ENCODE results near the gene SYT3.

Gene SYT3

GRCh38 chr19:50667759-50668231 is 28.1 kb upstream of the SYT3 start:
- no peak for DNase-seq (ENCODE audit: low read depth, low spot score)
- H3K27me3 ChIP-seq (ENCODE audit: insufficient read depth, insufficient read length), result peaks cover 20% of the 10 kb centered on the region
- H3K9ac ChIP-seq (ENCODE audit: insufficient read length, low read depth), result peak overlapping the region; percentile 42
- H3K4me1 ChIP-seq (ENCODE audit: insufficient read depth, insufficient read length), result peaks cover 4% of the 10 kb centered on the region
- H3K9me3 ChIP-seq (ENCODE audit: insufficient read depth, low read length), result peaks cover 7% of the 10 kb centered on the region; the same call in 1 of the 2 replicates
- no peaks in the 10 kb centered on the region for H3K36me3 ChIP-seq (ENCODE audit: insufficient read depth, insufficient read length, low read length)
- no peak for TF ChIP-seq SUZ12 (IDR thresholded peaks at IDR 0.05; ENCODE audit: extremely low read depth, insufficient read depth, insufficient read length)
- TF ChIP-seq YY1 (IDR thresholded peaks at IDR 0.05; ENCODE audit: insufficient read depth, insufficient read length), result no peak
- no peak for TF ChIP-seq ZNF274 (IDR thresholded peaks at IDR 0.05; ENCODE audit: low read depth, low read length)
- peak overlapping the region; percentile 30 for H3K4me3 ChIP-seq (ENCODE audit: insufficient read length, low read depth)

- peaks cover 20% of the 10 kb centered on the region for H3K27me3 ChIP-seq (ENCODE audit: insufficient read depth, insufficient read length)
- TF ChIP-seq SUZ12 (IDR thresholded peaks at IDR 0.05; ENCODE audit: extremely low read depth, insufficient read depth, insufficient read length) (no peak), ZNF274 (IDR thresholded peaks at IDR 0.05; ENCODE audit: low read depth, low read length) (no peak), YY1 (IDR thresholded peaks at IDR 0.05; ENCODE audit: insufficient read depth, insufficient read length) (no peak)
Measured at GRCh38 chr19:50667177-50667758, 27.6 kb upstream of the SYT3 start.

GRCh38 chr19:50666346-50667176 is 26.9 kb upstream of the SYT3 start:
- Histone ChIP-seq H3K4me1 (ENCODE audit: insufficient read depth, insufficient read length) (peaks cover 6% of the 10 kb centered on the region), H3K9me3 (ENCODE audit: insufficient read depth, low read length) (peaks cover 7% of the 10 kb centered on the region; the same call in 1 of the 2 replicates), H3K4me3 (ENCODE audit: insufficient read length, low read depth) (no peak overlapping the region), H3K27me3 (ENCODE audit: insufficient read depth, insufficient read length) (peaks cover 20% of the 10 kb centered on the region), H3K36me3 (ENCODE audit: insufficient read depth, insufficient read length, low read length) (no peaks in the 10 kb centered on the region), H3K9ac (ENCODE audit: insufficient read length, low read depth) (no peak overlapping the region)
- DNase-seq (ENCODE audit: low read depth, low spot score), result no peak
- TF ChIP-seq SUZ12 (IDR thresholded peaks at IDR 0.05; ENCODE audit: extremely low read depth, insufficient read depth, insufficient read length) (no peak), YY1 (IDR thresholded peaks at IDR 0.05; ENCODE audit: insufficient read depth, insufficient read length) (no peak), ZNF274 (IDR thresholded peaks at IDR 0.05; ENCODE audit: low read depth, low read length) (no peak)

More at GRCh38 chr19:50667177-50667758, 27.6 kb upstream of the SYT3 start:
- Histone ChIP-seq H3K9me3 (ENCODE audit: insufficient read depth, low read length) (peaks cover 7% of the 10 kb centered on the region; the same call in 1 of the 2 replicates), H3K36me3 (ENCODE audit: insufficient read depth, insufficient read length, low read length) (no peaks in the 10 kb centered on the region), H3K4me3 (ENCODE audit: insufficient read length, low read depth) (no peak overlapping the region), H3K9ac (ENCODE audit: insufficient read length, low read depth) (no peak overlapping the region), H3K4me1 (ENCODE audit: insufficient read depth, insufficient read length) (peaks cover 5% of the 10 kb centered on the region)
- no peak for DNase-seq (ENCODE audit: low read depth, low spot score)

- Histone ChIP-seq H3K9ac (ENCODE audit: insufficient read length, low read depth) (no peak overlapping the region), H3K27me3 (ENCODE audit: insufficient read depth, insufficient read length) (peaks cover 20% of the 10 kb centered on the region), H3K4me1 (ENCODE audit: insufficient read depth, insufficient read length) (peaks cover 9% of the 10 kb centered on the region), H3K36me3 (ENCODE audit: insufficient read depth, insufficient read length, low read length) (no peaks in the 10 kb centered on the region), H3K4me3 (ENCODE audit: insufficient read length, low read depth) (no peak overlapping the region), H3K9me3 (ENCODE audit: insufficient read depth, low read length) (peaks cover 7% of the 10 kb centered on the region; the same call in 1 of the 2 replicates)
- no peak for DNase-seq (ENCODE audit: low read depth, low spot score)
- TF ChIP-seq SUZ12 (IDR thresholded peaks at IDR 0.05; ENCODE audit: extremely low read depth, insufficient read depth, insufficient read length), result no peak
- TF ChIP-seq YY1 (IDR thresholded peaks at IDR 0.05; ENCODE audit: insufficient read depth, insufficient read length), result no peak
- TF ChIP-seq ZNF274 (IDR thresholded peaks at IDR 0.05; ENCODE audit: low read depth, low read length), result no peak
Measured at GRCh38 chr19:50664204-50664603, 24.5 kb upstream of the SYT3 start.

GRCh38 chr19:50663482-50663790 is 23.8 kb upstream of the SYT3 start:
- H3K9ac ChIP-seq (ENCODE audit: insufficient read length, low read depth), result no peak overlapping the region
- H3K4me1 ChIP-seq (ENCODE audit: insufficient read depth, insufficient read length), result peaks cover 9% of the 10 kb centered on the region
- H3K36me3 ChIP-seq (ENCODE audit: insufficient read depth, insufficient read length, low read length), result no peaks in the 10 kb centered on the region
- H3K27me3 ChIP-seq (ENCODE audit: insufficient read depth, insufficient read length), result peaks cover 16% of the 10 kb centered on the region
- H3K4me3 ChIP-seq (ENCODE audit: insufficient read length, low read depth), result no peak overlapping the region
- H3K9me3 ChIP-seq (ENCODE audit: insufficient read depth, low read length), result peaks cover 7% of the 10 kb centered on the region; the same call in 1 of the 2 replicates
- DNase-seq (ENCODE audit: low read depth, low spot score), result no peak
- TF ChIP-seq YY1 (IDR thresholded peaks at IDR 0.05; ENCODE audit: insufficient read depth, insufficient read length) (no peak), ZNF274 (IDR thresholded peaks at IDR 0.05; ENCODE audit: low read depth, low read length) (no peak), SUZ12 (IDR thresholded peaks at IDR 0.05; ENCODE audit: extremely low read depth, insufficient read depth, insufficient read length) (no peak)

- Histone ChIP-seq H3K9me3 (ENCODE audit: insufficient read depth, low read length) (peaks cover 7% of the 10 kb centered on the region; the same call in 1 of the 2 replicates), H3K4me1 (ENCODE audit: insufficient read depth, insufficient read length) (peaks cover 9% of the 10 kb centered on the region), H3K4me3 (ENCODE audit: insufficient read length, low read depth) (no peak overlapping the region), H3K27me3 (ENCODE audit: insufficient read depth, insufficient read length) (peaks cover 12% of the 10 kb centered on the region), H3K36me3 (ENCODE audit: insufficient read depth, insufficient read length, low read length) (no peaks in the 10 kb centered on the region), H3K9ac (ENCODE audit: insufficient read length, low read depth) (no peak overlapping the region)
- no peak for TF ChIP-seq YY1 (IDR thresholded peaks at IDR 0.05; ENCODE audit: insufficient read depth, insufficient read length)
- TF ChIP-seq SUZ12 (IDR thresholded peaks at IDR 0.05; ENCODE audit: extremely low read depth, insufficient read depth, insufficient read length), result no peak
- TF ChIP-seq ZNF274 (IDR thresholded peaks at IDR 0.05; ENCODE audit: low read depth, low read length), result no peak
- DNase-seq (ENCODE audit: low read depth, low spot score), result no peak
Measured at GRCh38 chr19:50662651-50663481, 23.2 kb upstream of the SYT3 start.
